Measurements from ENCODE around the gene KIF26B.

Gene KIF26B

DNA sequence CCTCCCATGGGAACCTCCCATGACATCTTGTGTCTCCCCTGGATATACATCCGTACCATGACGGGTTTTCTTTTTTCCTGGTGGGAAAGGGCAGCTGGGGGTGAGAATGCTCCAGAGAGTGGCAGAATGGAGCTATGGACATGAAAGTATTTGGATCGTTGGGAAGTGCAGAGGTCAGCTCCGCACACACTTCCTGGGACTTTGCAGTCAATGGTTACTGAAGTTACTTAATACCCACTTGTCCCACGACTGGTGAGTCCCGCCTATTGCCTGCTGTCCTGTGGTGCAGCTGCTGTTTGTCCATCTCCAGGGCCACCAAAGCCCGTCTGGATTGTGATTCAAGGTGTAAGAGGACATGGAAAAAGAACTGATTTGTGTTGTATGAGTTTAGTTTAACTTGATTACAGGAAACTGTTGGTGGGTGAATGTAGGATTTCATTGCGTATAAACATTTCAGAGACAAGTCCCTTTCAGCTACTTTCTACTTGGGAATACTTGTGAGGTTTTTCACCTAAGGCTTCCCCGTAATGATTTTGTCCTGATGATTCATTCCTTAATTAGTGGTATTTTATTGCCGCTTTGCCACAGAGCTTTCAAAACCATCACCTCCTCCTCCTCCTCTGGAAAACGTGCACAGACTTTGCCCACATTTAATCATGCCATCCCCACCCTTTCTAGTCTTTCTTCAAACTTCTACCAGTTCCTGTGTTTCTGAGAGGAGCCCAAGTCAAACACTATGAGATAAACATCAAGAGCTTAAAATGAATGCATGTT, 308.8 kb downstream of the KIF26B start:
- no peak for TF ChIP-seq ZNF274 (IDR thresholded peaks at IDR 0.05; ENCODE audit: low read depth, low read length)
- no peak overlapping the region for H3K4me3 ChIP-seq (ENCODE audit: low read length)

DNA sequence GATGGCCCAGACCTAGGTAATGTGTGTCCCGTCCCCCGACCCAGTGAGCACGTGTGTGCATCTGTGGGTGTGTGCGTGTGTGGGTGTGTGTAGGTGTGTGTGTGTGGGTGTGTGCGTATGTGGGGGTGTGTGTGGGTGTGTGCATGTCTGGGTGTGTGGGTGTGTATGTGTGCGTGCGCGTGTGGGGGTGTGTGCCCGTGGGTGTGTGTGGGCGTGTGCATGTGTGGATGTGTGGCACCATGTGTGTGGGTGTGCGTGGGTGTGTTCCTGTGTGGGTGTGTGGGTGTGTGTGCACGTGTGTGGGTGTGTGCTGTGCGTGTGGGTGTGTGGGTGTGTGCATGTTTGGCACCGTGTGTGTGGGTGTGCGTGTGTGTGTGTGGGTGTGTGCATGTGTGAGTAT, 309.5 kb downstream of the KIF26B start:
- TF ChIP-seq ZNF274 (IDR thresholded peaks at IDR 0.05; ENCODE audit: low read depth, low read length): no peak
- no peak overlapping the region for H3K4me3 ChIP-seq (ENCODE audit: low read length)

DNA sequence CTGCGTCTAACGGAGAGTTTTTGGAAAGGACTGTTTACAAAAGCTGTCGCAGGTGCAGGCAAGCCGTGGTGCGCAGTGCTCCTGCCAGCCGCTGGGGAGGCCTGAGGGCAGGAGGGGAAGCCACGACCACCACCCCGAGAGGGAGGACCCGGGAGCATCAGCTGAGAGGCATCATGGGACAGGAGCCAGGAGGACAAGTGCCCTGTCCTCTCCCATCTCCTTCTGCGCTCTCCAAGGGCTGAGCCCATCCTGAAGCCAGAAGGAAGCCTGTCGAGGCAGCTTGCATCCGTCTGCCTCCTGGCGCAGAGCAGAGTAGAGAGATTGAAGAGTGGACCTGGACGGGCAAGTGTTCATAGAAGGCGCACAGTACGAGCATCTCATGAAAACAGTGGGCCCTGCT, 310.9 kb downstream of the KIF26B start:
- H3K4me3 ChIP-seq (ENCODE audit: low read length): no peak overlapping the region
- TF ChIP-seq ZNF274 (IDR thresholded peaks at IDR 0.05; ENCODE audit: low read depth, low read length): no peak

DNA sequence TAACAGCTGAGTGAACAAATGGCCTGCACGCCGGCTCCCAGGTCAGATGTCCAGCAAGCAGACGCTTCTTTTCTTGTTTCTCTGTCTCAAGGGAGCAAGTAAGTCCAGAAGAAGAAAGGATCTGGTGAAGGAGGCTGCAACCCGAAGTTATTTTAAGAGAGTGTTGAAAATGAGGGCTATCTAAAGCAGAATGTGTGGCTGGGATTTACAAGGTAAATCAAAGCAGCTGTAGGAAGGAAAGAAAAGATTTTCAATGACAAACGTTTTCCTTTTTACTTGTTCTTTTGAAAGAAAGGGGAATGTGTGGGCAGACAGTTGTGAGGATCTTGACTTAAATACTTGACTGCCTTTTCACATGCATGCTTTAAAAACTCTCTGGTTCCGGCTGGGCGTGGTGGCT, 311.5 kb downstream of the KIF26B start:
- no peak for TF ChIP-seq ZNF274 (IDR thresholded peaks at IDR 0.05; ENCODE audit: low read depth, low read length)
- H3K4me3 ChIP-seq (ENCODE audit: low read length): no peak overlapping the region

DNA sequence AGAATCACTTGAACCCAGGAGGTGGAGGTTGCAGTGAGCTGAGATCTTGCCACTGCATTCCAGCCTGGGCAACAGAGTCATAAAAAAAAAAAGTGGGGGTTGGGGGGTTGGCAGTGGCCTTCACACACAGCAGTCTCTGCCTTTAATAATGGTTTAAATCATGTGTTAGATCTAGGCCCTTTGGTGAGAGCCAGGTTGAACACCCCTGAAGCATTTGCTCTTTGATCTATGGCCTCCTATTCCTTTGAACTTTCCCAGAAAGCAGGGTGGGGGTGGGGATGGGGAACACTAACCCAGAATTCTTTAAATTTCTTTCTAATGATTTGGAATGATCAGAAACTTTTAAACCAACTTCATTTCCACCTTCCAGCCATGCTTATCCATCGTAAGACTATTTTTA, 313.0 kb downstream of the KIF26B start:
- no peak overlapping the region for H3K4me3 ChIP-seq (ENCODE audit: low read length)
- TF ChIP-seq ZNF274 (IDR thresholded peaks at IDR 0.05; ENCODE audit: low read depth, low read length): no peak

DNA sequence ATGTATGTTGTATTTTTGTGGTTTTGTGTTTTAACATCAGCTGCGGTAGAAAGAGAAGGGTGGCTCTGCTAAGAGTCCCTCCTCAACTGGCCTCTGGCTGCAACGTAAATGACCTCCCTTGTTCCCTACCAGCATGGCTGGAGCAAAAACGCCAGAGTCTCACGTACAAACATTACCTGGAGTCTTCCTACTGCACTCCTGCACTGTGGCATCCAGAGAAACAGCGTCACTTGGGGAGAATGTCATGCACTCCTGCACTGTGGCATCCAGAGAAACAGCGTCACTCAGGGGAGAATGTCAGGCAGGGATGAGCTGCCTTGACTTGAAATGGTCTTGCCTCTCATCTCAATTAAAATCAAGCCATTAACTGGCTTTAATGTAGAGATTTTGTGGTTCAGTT, 314.2 kb downstream of the KIF26B start:
- no peak for TF ChIP-seq ZNF274 (IDR thresholded peaks at IDR 0.05; ENCODE audit: low read depth, low read length)
- H3K4me3 ChIP-seq (ENCODE audit: low read length): no peak overlapping the region

DNA sequence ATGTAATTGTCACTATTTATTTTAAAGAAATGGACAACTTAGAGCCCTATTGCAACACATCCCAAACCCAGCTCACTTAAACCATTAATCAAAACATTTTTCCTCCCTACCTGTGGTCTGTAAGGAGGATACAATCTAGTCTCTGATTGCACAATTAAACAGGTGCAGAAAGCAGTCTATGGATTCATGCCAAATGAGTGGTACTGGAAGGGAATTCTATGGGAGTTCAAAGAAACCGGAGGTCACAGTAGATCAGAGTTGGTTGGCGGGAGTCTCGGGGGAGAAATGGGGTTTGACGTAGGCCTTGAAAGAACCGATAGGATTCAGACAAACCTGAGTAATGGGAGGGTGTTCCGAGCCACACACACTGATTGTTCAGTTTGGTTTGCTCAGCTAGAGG, 314.9 kb downstream of the KIF26B start:
- H3K4me3 ChIP-seq (ENCODE audit: low read length): no peak overlapping the region
- TF ChIP-seq ZNF274 (IDR thresholded peaks at IDR 0.05; ENCODE audit: low read depth, low read length): no peak

DNA sequence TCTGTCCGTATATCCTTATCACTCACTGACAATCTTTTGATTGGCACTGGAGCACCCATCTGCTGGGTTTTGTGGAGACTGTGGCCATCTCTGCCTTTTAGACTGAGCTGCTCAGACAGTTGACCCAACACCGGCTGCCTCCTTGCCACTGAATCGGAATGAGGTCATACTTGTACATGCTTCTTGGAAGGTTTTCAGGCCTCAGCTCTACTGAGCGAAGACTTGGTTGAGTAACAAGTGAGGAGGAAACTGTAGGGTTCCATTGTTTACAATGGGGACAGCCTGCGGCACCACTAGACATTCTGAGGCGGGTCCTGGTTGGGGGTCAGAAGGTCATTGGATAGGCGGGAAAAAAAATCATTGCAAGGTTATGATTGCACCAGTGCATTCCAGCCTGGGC, 320.3 kb downstream of the KIF26B start:
- no peak for TF ChIP-seq ZNF274 (IDR thresholded peaks at IDR 0.05; ENCODE audit: low read depth, low read length)

DNA sequence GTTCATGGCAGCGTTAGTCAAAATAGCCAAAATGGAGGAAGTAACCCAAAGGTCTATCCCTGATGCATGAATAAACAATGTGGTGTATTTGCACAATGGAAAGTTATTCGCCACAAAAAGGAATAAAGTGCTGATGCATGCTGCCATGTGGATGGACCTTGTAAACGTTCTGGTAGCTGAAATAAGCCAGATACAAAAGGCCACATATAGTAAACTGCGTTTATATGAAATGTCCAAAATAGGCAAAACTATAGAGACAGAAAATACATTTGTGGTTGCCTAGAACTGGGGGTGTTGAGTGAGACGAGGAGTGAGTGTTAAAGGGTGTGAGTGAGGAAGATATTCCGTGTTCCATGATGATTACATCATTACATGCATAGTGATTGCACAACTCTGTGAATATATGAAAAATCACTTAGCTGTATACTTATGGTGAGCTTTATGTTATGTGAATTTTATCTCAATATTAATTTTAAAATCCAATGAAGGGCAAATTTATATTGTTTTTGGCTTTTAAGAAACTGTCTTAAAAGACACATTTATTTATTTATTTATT, 321.3 kb downstream of the KIF26B start:
- TF ChIP-seq ZNF274 (IDR thresholded peaks at IDR 0.05; ENCODE audit: low read depth, low read length): no peak
- H3K4me3 ChIP-seq (ENCODE audit: low read length): no peak overlapping the region

More for the DNA sequence above, 320.3 kb downstream of the KIF26B start:
- no peak overlapping the region for H3K4me3 ChIP-seq (ENCODE audit: low read length)

DNA sequence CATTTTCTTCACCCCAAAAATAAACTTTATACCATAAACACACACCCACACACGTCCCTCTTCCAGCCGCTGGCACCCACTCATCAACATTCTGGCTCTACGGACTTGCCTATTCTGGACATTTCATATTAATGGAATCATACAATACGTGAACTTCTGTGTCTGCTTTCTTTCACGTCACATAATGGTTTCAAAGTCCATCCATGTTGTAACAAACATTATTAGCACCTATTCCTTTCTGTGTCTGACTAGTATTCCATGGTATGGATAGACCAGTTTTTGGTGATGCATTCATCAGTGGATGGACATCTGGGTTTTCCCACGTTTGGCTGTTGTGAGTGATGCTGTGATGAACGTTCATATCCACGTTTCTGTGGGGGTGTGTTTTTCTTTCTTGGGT, 323.2 kb downstream of the KIF26B start:
- no peak for TF ChIP-seq ZNF274 (IDR thresholded peaks at IDR 0.05; ENCODE audit: low read depth, low read length)
- no peak overlapping the region for H3K4me3 ChIP-seq (ENCODE audit: low read length)

DNA sequence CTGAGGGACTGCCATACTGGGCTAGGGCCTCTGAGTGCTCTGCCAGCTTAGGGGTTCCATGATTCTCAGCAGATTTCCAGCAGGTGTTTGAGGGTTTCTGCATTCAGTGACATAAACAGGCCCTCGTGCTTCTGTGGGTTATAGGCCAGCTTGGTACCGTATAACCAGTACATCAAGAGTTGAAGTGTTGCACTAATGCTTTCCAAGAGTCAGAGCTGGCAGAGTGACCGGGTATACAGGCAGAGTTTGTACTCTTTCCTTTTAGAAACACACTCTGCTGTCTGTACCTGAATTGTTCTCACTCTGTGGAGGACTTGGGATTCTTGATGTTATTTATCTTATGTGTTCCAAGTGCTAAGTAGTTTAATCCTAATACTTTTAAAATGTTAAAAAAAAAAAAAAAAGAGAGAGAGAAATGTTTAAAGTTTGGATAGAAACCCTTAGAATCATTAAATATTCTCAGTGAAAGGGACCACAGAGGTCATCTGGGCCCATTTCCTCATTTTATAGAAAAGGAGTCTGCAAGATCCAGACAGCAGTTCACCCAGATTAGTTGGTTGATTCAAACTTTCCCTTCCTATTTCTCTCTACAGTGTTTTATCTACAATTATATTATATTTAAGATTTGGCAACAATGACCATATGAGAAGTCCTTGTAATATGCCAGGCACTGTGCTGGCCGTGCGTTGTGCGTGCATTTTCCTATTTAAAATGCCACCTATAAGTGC, 325.8 kb downstream of the KIF26B start:
- TF ChIP-seq ZNF274 (IDR thresholded peaks at IDR 0.05; ENCODE audit: low read depth, low read length): no peak
- no peak overlapping the region for H3K4me3 ChIP-seq (ENCODE audit: low read length)

DNA sequence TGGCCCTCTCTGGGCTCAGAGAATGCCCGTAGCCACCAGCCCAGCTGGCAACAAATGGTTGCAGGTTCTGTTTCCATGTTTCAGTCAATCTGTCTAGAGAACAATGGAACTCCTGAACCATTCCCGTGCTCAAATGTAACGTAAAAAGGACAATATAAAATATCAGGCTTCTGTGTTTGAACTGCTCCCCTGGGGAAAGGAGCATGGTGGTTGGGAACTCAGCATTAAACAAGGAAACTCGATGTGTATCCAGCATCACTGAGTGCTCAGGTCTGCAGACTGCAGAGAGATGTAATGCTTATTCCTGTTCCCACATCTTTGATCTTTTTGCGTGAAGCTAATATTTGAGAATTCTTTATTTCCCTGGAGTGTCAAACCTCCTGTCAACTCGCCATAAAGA, 326.5 kb downstream of the KIF26B start:
- no peak for TF ChIP-seq ZNF274 (IDR thresholded peaks at IDR 0.05; ENCODE audit: low read depth, low read length)

DNA sequence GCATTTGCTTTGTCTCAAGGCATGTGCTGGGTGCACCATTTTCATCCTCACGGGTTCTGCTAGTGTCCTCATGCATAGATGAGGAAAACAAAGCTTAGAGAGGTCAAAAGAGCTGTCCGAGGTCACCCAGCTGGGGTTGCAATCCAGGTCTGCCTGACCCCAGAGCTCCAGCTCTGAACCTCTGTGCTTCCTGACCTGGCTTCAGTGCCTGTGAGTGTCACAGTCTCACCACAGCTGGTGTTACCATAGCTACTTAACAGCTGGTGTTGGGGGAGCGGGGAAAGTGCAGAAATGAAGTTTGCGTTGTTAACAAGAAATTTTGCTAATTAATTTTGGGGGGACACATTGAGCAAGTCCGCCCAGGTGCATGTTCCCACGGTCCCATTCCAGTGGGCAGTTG, 328.5 kb downstream of the KIF26B start:
- TF ChIP-seq ZNF274 (IDR thresholded peaks at IDR 0.05; ENCODE audit: low read depth, low read length): no peak
- no peak overlapping the region for H3K4me3 ChIP-seq (ENCODE audit: low read length)

More for the DNA sequence above, 326.5 kb downstream of the KIF26B start:
- no peak overlapping the region for H3K4me3 ChIP-seq (ENCODE audit: low read length)

DNA sequence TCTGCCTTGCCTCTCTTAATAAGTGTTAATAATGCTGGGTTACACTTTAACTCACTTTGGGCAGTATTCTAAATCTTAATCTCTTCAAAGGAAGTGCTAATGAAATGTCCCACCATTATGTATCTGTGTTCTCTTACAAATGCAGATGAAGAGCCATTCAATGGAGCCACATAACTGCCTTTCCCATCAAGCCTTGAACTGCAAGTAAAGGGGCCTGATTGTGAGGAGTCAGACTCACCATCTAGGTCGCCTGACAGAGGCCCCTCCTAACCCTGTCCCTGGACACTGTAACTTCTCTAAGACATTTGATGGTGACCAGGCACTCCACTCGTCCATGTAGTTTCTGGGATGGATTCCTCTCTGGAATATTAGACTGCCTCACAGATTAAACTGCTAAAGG, 329.4 kb downstream of the KIF26B start:
- TF ChIP-seq ZNF274 (IDR thresholded peaks at IDR 0.05; ENCODE audit: low read depth, low read length): no peak
- no peak overlapping the region for H3K4me3 ChIP-seq (ENCODE audit: low read length)

DNA sequence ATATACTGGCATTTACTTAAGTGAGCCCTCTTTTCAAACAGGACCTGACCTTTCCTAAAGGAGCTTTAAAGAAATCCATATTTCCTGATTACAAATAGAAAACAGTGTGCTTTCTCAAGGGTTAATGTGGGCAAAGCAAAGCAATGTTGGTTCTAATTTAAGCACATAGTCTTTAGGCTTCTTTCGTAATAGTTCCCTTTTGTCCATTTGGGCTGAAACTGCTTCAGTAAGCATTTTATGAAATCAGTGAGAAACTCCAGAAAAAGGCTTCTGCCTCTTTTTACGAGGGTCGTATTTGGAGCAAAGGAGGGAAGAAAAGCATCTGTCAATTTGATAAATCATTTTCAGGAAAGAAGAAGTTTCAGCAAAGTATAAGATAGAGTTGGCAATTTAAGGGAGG, 331.2 kb downstream of the KIF26B start:
- H3K4me3 ChIP-seq (ENCODE audit: low read length): no peak overlapping the region
- TF ChIP-seq ZNF274 (IDR thresholded peaks at IDR 0.05; ENCODE audit: low read depth, low read length): no peak

Measured in GM08714 (cell line).